Measurements from ENCODE around the gene ZCCHC3.
"Not testable (repeated sequence)": the region's sequence is repeated elsewhere in the genome, so short reads cannot be mapped to it uniquely, and the experiment has no call there.

The ZCCHC3 gene

DNA sequence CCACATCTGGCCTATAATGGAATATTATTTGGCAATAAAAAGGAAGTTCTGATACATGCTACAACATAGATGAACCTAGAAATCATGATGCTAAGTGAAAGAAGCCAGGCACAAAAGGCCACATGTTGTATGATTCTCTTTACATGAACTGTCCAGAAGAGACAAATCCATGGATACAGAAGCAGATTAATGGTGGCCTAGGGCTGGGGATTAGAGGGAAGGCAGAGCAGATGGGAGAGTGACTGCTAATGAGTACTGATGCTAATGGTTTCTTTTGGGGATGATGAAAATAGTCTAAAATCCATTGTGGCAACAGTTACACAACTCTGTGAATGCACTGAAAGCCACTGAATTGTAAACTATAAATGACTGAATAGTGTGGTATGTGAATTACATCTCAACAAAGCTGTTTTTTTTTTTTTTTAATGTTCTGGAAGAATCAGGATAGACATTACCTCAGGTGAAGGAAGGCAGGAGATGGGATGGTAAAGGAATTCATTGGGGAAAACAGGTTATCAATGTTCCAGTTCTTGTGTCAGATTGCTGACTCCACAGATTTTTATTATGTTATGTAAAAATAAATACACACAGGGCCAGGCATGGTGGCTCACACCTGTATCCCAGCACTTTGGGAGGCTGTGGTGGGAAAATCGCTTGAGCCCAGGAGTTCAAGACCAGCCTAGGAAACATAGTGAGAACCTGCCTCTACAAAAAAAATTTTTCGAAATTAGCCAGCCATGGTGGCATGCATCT is 19.1 kb downstream of the ZCCHC3 start:
- DNase-seq: no peak

- DNase-seq: peak; percentile 77
These were observed 27.0 kb downstream of the ZCCHC3 start for GRCh38 chr20:324177-325044.

- DNase-seq: peak; percentile 81
These were observed 27.9 kb downstream of the ZCCHC3 start, which contains the start of gene SOX12 for GRCh38 chr20:325045-325888. Gene SOX12 (plus strand): TSS chr20:325552. CDS start chr20:325925, 373 bp downstream.

GRCh38 chr20:325889-326644 is 28.7 kb downstream of the ZCCHC3 start:
- peak; percentile 30 for DNase-seq

- DNase-seq: no peak
These were observed 29.3 kb downstream of the ZCCHC3 start for GRCh38 chr20:326645-327185.

DNA sequence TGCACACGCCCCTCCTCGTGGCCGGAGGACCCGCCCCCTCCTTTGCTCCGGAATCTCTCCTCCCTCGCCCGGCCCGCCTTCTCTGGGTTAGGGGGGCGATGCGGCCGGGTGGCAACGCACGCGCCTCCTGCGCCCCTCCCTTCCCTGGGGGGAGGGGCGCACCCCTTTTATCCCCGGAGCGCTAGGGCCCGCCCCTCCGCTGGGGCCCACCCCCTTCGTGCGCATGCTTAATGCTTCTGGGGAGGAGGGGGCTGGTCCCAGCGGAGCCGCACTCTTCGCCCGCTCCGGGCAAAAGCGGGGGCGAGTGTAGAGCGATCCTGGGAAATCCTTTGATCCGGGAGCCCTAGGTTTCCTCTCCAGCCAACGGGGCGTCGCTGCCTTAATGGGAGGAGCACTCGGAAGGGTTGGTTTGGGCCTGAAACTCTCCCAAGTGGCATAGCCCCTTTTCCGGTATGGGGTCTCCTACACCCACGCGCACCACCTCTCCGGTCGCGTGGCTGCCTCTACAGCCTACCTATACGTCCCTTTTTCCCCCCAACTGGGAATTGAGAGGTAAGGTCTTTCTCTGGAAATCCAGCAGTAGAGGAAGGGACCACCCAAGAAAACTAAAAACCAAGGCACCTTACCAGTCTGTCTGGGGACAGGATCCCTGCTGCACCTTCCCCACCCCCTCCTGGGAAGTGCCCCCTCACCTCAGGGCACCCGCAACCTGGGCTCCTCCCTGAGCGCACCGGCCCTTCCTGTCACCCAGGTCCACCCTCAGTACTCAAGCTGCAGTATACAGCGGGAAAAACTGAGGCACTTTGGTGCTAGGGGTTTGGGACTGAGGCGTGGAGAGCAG is 30.0 kb downstream of the ZCCHC3 start:
- DNase-seq: peak; percentile 38

GRCh38 chr20:328027-328974 is 30.9 kb downstream of the ZCCHC3 start:
- no peak for DNase-seq

DNA sequence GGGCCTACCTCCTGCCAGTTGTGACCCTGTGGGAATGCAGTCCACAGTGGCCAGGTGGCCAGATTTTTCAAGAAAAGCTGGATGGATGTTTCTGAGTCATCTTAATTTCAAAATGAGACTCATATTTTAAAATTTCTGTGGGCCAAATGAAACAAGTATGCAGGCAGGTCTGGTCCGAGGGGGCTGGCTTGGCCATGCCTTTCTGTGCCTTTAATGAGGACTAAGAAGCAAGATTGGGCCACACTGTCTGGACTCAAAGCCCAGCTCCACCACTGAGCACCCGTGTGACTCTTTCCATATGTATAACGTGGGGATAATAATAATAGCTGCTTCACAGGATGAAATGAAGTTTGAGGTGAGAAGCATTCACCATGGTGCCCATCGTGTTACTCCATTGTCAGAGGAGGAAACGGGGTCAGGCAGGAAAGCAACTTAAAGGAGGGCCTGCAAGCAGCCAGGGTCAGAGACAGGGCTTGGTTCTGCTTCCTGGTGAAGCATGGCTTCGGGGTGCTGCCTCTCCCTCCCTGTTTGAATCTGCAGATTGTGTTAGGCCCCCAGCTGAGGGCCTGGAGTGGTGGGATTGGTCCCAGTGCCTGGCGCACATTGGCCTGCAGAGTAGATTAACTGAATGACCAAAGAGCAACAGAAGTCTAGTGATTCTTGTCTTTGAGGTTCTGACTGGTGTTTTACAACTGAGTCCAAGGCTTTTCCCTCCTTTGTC is 31.8 kb downstream of the ZCCHC3 start:
- no peak for DNase-seq

GRCh38 chr20:329851-330232 is 32.5 kb downstream of the ZCCHC3 start:
- no peak for DNase-seq

GRCh38 chr20:330233-331149 is 33.1 kb downstream of the ZCCHC3 start:
- peak; percentile 23 for DNase-seq

DNA sequence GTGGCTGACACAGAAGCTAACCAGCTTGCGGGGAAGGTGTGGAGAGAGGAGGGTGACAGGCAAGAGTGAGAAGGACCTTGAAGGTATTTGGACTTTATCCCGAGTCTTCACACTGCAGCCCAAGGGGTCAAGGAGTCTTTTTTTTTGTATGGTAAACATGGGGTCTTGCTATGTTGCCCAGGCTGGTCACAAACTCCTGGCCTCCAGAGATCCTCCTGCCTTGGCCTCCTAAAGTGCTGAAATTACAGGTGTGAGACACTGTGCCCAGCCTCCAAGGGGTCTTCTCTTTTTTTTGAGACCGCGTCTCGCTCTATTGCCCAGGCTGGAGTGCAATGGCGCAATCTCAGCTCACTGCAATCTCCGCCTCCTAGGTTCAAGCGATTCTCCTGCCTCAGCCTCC is 37.2 kb downstream of the ZCCHC3 start:
- no peak for DNase-seq

DNA sequence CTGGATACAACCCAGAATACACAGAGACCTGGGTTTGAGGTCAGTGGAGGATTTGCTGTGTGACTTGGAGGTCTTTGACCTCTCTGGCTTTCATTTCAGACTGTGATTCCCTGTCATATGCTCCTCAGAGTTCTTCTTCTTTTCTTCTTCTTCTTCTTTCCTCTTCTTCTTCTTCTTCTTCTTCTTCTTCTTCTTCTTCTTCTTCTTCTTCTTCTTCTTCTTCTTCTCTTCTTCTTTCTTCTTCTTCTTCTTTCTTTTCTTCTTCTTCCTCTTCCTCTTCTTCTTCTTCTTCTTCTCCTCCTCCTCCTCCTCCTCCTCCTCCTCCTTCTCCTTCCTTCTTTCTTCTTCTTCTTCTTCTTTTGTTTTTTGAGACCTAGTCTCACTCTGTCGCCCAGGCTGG is 38.7 kb downstream of the ZCCHC3 start:
- DNase-seq: not testable (repeated sequence)

DNA sequence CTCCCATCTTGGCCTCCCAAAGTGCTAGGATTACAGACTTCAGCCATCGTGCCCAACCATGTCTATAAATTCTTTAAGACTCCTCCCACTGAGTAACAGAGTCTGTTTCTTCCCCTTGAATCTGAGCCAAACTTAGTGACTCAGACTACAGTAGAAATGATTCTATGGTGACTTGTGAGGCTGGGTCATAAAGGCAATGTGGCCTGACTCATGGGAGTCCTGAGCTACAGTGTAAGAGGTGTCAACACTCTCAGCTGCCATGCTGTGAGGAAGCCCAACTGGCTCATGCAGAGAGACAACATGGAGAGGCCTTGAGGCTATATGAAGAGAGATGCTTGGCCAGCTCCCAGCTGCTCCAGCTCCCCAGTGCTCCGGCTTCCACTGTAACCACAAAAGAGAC is 44.3 kb downstream of the ZCCHC3 start:
- no peak for DNase-seq

- DNase-seq: no peak
These were observed 45.7 kb downstream of the ZCCHC3 start for GRCh38 chr20:343107-343506.

GRCh38 chr20:346033-346639 is 48.8 kb downstream of the ZCCHC3 start:
- no peak for DNase-seq

- peak; percentile 92 for DNase-seq
These were observed 49.4 kb downstream of the ZCCHC3 start, which contains the start of gene NRSN2 for GRCh38 chr20:346640-347316. Gene NRSN2 (plus strand): TSS chr20:347111. CDS start chr20:349644, 2,533 bp downstream.

DNA sequence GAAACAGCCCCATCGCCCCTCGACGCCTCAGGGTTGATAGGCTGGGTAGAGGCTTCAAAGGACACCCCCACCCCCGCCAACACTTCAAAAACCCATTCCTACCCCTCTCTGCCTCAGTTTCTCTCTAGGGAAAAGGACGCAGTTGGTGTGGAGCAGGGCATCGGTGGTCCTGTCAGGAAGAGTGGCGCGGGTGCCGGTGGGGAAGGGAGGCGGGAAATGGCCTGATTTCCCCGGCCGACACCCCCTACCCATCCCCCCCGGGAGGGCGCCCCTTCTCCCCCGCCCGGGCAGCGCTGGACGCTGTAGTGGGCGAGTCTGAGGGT is 49.9 kb downstream of the ZCCHC3 start:
- no peak for DNase-seq

Measured in NCI-H524 treated with DMSO at 0.1 percent for 48 hours (cell line).